OCI-LY1 (cell line): ENCODE results near the gene AMBRA1.

Experiments used
- H2AFZ ChIP-seq: fragments of 200-600 bp; sonication (generic), shearing (Covaris generic); 2 replicates; pipeline ENCODE4 v1.6.0; 2014; ENCODE audit warnings: antibody characterized with exemption, mild to moderate bottlenecking, low read length
- H3F3A ChIP-seq: fragments of 200-600 bp; sonication (generic), shearing (Covaris generic); 2 replicates; pipeline ENCODE4 v1.6.0; 2014; ENCODE audit warnings: mild to moderate bottlenecking, antibody characterized with exemption, low read length, moderate library complexity; ENCODE audit not compliant: insufficient read depth
- H3K27ac ChIP-seq: fragments of 200-600 bp; sonication (generic); 2 replicates; pipeline ENCODE4 v1.5.1; 2014; ENCODE audit warnings: low read length, mixed run types, mild to moderate bottlenecking, low read depth; ENCODE audit not compliant: poor library complexity, severe bottlenecking
- H3K27me3 ChIP-seq: fragments of 200-600 bp; sonication (generic); 2 replicates; pipeline ENCODE4 v1.6.0; 2014; ENCODE audit warnings: antibody characterized with exemption, mild to moderate bottlenecking, low read length, moderate library complexity; ENCODE audit not compliant: insufficient read depth
- H3K36me3 ChIP-seq: fragments of 200-600 bp; sonication (generic); 2 replicates; pipeline ENCODE4 v1.6.1; 2014; ENCODE audit warnings: mild to moderate bottlenecking, antibody characterized with exemption, low read length, moderate library complexity, mixed read lengths; ENCODE audit not compliant: insufficient read depth
- H3K4me1 ChIP-seq: fragments of 200-600 bp; sonication (generic); 2 replicates; pipeline ENCODE4 v1.5.1; 2014; ENCODE audit warnings: mild to moderate bottlenecking, low read length, moderate library complexity; ENCODE audit not compliant: insufficient read depth, severe bottlenecking
- H3K4me2 ChIP-seq: fragments of 200-600 bp; sonication (generic), shearing (Covaris generic); 2 replicates; pipeline ENCODE4 v1.6.1; 2014; ENCODE audit warnings: low read length
- H3K4me3 ChIP-seq: fragments of 200-600 bp; sonication (generic); 2 replicates; pipeline ENCODE4 v1.5.1; 2014; ENCODE audit warnings: low read length, low read depth, mild to moderate bottlenecking, mixed read lengths; ENCODE audit not compliant: poor library complexity, severe bottlenecking
- H3K79me2 ChIP-seq: fragments of 200-600 bp; shearing (Covaris generic); 2 replicates; pipeline ENCODE4 v1.6.1; 2016; ENCODE audit warnings: mixed run types, low read length, mixed read lengths; ENCODE audit not compliant: insufficient read depth
- H3K9ac ChIP-seq: fragments of 200-600 bp; sonication (generic), shearing (Covaris generic); 2 replicates; pipeline ENCODE4 v1.6.1; 2014; ENCODE audit warnings: mild to moderate bottlenecking, low read length, mixed read lengths
- H3K9me2 ChIP-seq: fragments of 200-600 bp; sonication (generic), shearing (Covaris generic); 2 replicates; pipeline ENCODE4 v1.6.1; 2014; ENCODE audit warnings: low read depth, mild to moderate bottlenecking, low read length, mixed read lengths
- H3K9me3 ChIP-seq: fragments of 200-600 bp; shearing (Covaris generic); 2 replicates; pipeline ENCODE4 v1.6.1; 2014; ENCODE audit warnings: low read length, mixed read lengths
- H4K20me1 ChIP-seq: fragments of 200-600 bp; sonication (generic), shearing (Covaris generic); 2 replicates; pipeline ENCODE4 v1.6.0; 2016; ENCODE audit warnings: mild to moderate bottlenecking, low read length; ENCODE audit not compliant: insufficient read depth
- EZH2 ChIP-seq: fragments of 200-600 bp; sonication (generic), shearing (Covaris generic); IDR thresholded peaks from 2 replicates; pipeline ENCODE4 v1.8.0; 2017; ENCODE audit warnings: borderline replicate concordance, mixed run types, mild to moderate bottlenecking, antibody characterized with exemption, low read length, moderate library complexity, mixed read lengths
- TF ChIP-seq, protein P1 (sequence below): fragments of 200-600 bp; sonication (generic), shearing (Covaris generic); IDR thresholded peaks from 2 replicates; pipeline ENCODE4 v1.5.1; 2017; ENCODE audit warnings: mild to moderate bottlenecking, antibody characterized with exemption, low read length, moderate library complexity, mixed read lengths

The AMBRA1 gene

DNA sequence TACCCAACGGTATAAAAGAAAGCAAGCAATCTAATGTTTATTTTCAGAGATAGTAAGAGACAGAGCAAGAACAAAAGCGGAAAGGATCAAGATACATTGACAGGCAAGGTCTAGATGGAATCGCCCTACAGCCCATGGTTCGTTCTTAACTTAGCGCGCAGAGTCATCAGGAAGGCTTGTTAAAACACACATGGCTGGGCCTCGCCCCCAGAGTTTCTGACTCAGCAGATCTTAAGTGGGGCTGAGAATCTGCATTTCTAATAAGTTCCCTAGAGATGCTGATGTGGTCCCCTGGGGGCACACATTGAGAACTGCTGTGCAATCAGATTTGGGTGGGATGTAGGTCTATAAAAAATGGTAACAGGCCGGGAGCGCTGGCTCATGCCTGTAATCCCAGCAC lies 166.5 kb downstream of the AMBRA1 start:
- no peaks in the 10 kb centered on the region for H3K27me3 ChIP-seq
- no peaks in the 10 kb centered on the region for H3K4me1 ChIP-seq
- H2AFZ ChIP-seq = no peak overlapping the region
- H4K20me1 ChIP-seq = no peaks in the 10 kb centered on the region
- no peak overlapping the region for H3K4me2 ChIP-seq
- H3K9ac ChIP-seq = no peak overlapping the region
- no peaks in the 10 kb centered on the region for H3K9me3 ChIP-seq
- H3K9me2 ChIP-seq = no peaks in the 10 kb centered on the region
- no peak overlapping the region for H3K27ac ChIP-seq
- no peaks in the 10 kb centered on the region for H3F3A ChIP-seq
- TF ChIP-seq EZH2 = no peak
- TF ChIP-seq, protein P1, sequence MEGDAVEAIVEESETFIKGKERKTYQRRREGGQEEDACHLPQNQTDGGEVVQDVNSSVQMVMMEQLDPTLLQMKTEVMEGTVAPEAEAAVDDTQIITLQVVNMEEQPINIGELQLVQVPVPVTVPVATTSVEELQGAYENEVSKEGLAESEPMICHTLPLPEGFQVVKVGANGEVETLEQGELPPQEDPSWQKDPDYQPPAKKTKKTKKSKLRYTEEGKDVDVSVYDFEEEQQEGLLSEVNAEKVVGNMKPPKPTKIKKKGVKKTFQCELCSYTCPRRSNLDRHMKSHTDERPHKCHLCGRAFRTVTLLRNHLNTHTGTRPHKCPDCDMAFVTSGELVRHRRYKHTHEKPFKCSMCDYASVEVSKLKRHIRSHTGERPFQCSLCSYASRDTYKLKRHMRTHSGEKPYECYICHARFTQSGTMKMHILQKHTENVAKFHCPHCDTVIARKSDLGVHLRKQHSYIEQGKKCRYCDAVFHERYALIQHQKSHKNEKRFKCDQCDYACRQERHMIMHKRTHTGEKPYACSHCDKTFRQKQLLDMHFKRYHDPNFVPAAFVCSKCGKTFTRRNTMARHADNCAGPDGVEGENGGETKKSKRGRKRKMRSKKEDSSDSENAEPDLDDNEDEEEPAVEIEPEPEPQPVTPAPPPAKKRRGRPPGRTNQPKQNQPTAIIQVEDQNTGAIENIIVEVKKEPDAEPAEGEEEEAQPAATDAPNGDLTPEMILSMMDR = no peak
- H3K79me2 ChIP-seq = no peaks in the 10 kb centered on the region
- no peak overlapping the region for H3K4me3 ChIP-seq
- peaks cover 17% of the 10 kb centered on the region; the same call in 1 of the 2 replicates for H3K36me3 ChIP-seq

DNA sequence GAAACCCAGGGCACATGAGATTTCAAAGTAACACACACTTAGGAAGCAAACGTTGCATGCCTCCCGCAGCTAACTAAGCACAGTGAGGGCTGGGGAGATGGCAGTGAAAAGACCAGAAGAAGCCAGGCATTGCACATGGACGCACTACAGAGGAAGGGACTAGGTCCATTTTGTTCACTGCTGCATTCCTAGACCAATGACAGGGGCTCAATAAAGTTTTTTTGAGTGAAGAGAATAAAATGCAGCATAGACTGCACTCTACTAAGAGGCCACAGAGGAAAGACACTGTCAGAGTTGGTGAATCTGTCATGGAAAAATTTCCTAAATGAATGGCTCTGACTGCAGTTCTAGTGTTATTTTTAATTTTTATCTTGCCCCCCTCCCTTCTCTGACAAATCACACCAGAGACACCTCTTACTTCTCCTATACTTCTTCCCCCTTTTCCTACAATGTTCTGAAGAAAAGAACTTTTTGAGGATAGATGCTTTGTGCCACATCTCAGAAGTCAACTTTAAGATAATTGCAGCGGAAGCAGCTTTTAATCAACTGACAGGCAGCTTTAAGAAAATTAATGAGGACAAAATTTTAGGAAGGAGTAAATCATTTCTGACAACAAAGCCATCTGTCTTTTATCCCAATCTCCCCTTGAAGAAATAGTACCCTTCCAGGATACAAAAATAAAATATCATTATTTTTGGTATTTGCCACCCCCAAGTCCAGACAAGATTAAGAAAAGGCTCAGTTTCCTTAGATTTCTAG lies 167.4 kb downstream of the AMBRA1 start:
- H3K36me3 ChIP-seq = peaks cover 18% of the 10 kb centered on the region; the same call in 1 of the 2 replicates
- H4K20me1 ChIP-seq = no peaks in the 10 kb centered on the region
- no peaks in the 10 kb centered on the region for H3K9me3 ChIP-seq
- H3K9ac ChIP-seq = no peak overlapping the region
- H3K27me3 ChIP-seq = no peaks in the 10 kb centered on the region
- H3K79me2 ChIP-seq = no peaks in the 10 kb centered on the region
- no peak overlapping the region for H3K4me2 ChIP-seq
- TF ChIP-seq, protein P1 = no peak
- TF ChIP-seq EZH2 = no peak
- H3F3A ChIP-seq = no peaks in the 10 kb centered on the region
- no peak overlapping the region for H2AFZ ChIP-seq
- H3K4me1 ChIP-seq = no peaks in the 10 kb centered on the region
- no peaks in the 10 kb centered on the region for H3K9me2 ChIP-seq
- no peak overlapping the region for H3K27ac ChIP-seq
- H3K4me3 ChIP-seq = no peak overlapping the region

DNA sequence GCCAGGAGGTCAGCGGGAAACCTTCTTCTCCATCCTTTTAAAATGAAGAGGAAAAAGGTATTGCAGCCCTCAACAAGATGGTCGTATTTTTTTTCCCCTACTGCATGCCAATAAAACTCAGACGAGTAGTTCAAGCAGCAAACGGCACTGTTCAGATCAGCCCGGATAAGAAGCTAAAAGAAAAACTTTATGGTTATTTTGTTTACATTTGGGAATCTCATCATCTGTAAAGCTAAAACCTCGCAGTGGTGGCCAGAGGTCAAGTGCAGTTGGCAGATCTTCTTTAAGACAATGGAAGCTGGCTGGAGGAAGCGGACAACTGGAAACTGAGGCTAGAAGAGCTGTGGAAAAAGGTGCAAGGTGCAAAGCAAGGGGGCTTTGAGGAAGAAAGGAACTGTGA lies 171.2 kb downstream of the AMBRA1 start:
- H3K27ac ChIP-seq = no peak overlapping the region
- no peak for TF ChIP-seq EZH2
- TF ChIP-seq, protein P1 = no peak
- no peaks in the 10 kb centered on the region for H3F3A ChIP-seq
- no peak overlapping the region for H3K4me3 ChIP-seq
- no peaks in the 10 kb centered on the region for H3K4me1 ChIP-seq
- H3K4me2 ChIP-seq = no peak overlapping the region
- no peaks in the 10 kb centered on the region for H4K20me1 ChIP-seq
- peaks cover 22% of the 10 kb centered on the region; the same call in 1 of the 2 replicates for H3K36me3 ChIP-seq
- H2AFZ ChIP-seq = no peak overlapping the region
- no peaks in the 10 kb centered on the region for H3K9me3 ChIP-seq
- no peaks in the 10 kb centered on the region for H3K79me2 ChIP-seq
- no peak overlapping the region for H3K9ac ChIP-seq
- H3K9me2 ChIP-seq = no peaks in the 10 kb centered on the region
- no peaks in the 10 kb centered on the region for H3K27me3 ChIP-seq
